Measurements from ENCODE around the gene CBY1. TPM values are rescaled to one million over a fixed set of nuclear protein-coding genes. Genes with fewer than 3 reads are reported as not detected.

The CBY1 gene
- total and polyA plus RNA-seq, 2 donors (not counting 3 experiments of a cell fraction or from before 2014, with no cell fraction given): 37.0 to 41.8 TPM

DNA sequence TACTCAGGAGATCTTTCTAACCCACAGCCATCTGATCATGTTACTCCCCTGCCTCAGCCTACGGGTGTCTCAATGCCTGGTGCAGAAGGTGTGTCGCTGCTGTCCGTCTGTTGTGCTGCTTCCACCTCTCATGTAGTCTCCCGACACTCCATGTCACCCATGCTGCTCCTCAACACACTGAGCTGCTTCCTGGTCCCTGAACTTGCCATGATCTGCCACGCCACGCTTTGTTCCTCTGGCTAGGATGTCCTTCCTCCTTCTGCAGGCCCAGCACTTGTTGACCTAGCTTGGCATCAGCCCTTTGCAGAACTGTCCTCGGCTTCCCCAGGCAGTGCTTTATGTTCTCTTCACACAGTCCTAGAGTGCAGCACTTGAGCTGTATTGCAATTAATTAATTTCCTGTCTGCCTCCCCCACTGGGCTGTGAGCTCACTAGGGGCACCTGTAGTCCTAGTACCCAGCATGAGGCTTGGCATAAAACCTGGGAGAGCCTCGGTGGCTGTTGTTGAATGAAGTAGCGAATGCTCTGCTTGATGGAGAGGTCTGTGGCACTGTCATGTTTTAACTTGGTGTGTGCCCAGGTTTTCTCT is 58.8 kb downstream of the CBY1 start:
- TF ChIP-seq, protein P1, sequence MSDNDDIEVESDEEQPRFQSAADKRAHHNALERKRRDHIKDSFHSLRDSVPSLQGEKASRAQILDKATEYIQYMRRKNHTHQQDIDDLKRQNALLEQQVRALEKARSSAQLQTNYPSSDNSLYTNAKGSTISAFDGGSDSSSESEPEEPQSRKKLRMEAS (IDR thresholded peaks at IDR 0.05; ENCODE audit: insufficient read depth, insufficient read length): no peak
- TF ChIP-seq GATA2 (IDR thresholded peaks at IDR 0.05; ENCODE audit: insufficient read depth, insufficient read length, low read depth, low read length) (no peak), FOS (IDR thresholded peaks at IDR 0.05; ENCODE audit: borderline replicate concordance, insufficient read depth, low read length) (no peak), JUN (IDR thresholded peaks at IDR 0.05; ENCODE audit: borderline replicate concordance, insufficient read depth, insufficient read length, low read depth) (no peak), POLR2AphosphoS5 (IDR thresholded peaks at IDR 0.05; ENCODE audit: insufficient read depth, low read depth, low read length) (no peak), MYC (IDR thresholded peaks at IDR 0.05; ENCODE audit: low read depth, low read length) (no peak), POLR2A (IDR thresholded peaks at IDR 0.05; ENCODE audit: low read depth, low read length) (no peak), EZH2 (IDR thresholded peaks at IDR 0.05; ENCODE audit: borderline replicate concordance, low read depth, low read length, severe bottlenecking) (no peak)
- TF ChIP-seq, protein P2, sequence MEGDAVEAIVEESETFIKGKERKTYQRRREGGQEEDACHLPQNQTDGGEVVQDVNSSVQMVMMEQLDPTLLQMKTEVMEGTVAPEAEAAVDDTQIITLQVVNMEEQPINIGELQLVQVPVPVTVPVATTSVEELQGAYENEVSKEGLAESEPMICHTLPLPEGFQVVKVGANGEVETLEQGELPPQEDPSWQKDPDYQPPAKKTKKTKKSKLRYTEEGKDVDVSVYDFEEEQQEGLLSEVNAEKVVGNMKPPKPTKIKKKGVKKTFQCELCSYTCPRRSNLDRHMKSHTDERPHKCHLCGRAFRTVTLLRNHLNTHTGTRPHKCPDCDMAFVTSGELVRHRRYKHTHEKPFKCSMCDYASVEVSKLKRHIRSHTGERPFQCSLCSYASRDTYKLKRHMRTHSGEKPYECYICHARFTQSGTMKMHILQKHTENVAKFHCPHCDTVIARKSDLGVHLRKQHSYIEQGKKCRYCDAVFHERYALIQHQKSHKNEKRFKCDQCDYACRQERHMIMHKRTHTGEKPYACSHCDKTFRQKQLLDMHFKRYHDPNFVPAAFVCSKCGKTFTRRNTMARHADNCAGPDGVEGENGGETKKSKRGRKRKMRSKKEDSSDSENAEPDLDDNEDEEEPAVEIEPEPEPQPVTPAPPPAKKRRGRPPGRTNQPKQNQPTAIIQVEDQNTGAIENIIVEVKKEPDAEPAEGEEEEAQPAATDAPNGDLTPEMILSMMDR (IDR thresholded peaks at IDR 0.05; ENCODE audit: extremely low read depth in 1 of 2, insufficient read depth in 1 of 2, low read depth in 1 of 2, low read length in 2 of 2): no peak
- Histone ChIP-seq H3K36me3 (ENCODE audit: control insufficient read depth in 2 of 2, extremely low read depth in 1 of 2, insufficient read depth in 2 of 2, low read length in 2 of 2) (peaks cover 3 to 11% of the 10 kb centered on the region in 2 experiments), H3K4me2 (ENCODE audit: insufficient read depth, low read length) (no peak overlapping the region), H2AFZ (ENCODE audit: low read depth, low read length) (no peak overlapping the region), H3K9me1 (replicated peaks; ENCODE audit: control insufficient read depth, extremely low read depth, insufficient read depth, low read length) (no peaks in the 10 kb centered on the region), H3K4me3 (replicated peaks in 1 of 3; ENCODE audit: insufficient read depth in 1 of 3, low read depth in 1 of 3, low read length in 3 of 3) (no peak overlapping the region), H4K20me1 (replicated peaks; ENCODE audit: control insufficient read depth, extremely low read depth, insufficient read depth, low read length) (no peaks in the 10 kb centered on the region), H3K9ac (replicated peaks; ENCODE audit: extremely low read depth, insufficient read depth, low read length) (no peak overlapping the region), H3K9me3 (replicated peaks; ENCODE audit: control insufficient read depth, insufficient read depth, low read length) (no peaks in the 10 kb centered on the region), H3K79me2 (ENCODE audit: control insufficient read depth, insufficient read depth, low read length) (peaks cover 53% of the 10 kb centered on the region), H3K27ac (ENCODE audit: insufficient read depth, low read depth, low read length) (no peak overlapping the region), H3K27me3 (ENCODE audit: control insufficient read depth in 2 of 2, insufficient read depth in 2 of 2, low read length in 2 of 2) (no peaks in the 10 kb centered on the region), H3K4me1 (ENCODE audit: control insufficient read depth, extremely low read depth, insufficient read depth, low read length) (peaks cover 10% of the 10 kb centered on the region)
- no TSS peak for BruUV-seq (replicated peaks)
- DNase-seq (ENCODE audit: low read depth, low spot score): no peak
- ChIA-PET POLR2A (interaction anchor here (1.5 kb wide), 1 partner anchor 10 kb away, joined by 4 read pairs; the partner anchor contains the start of gene GTPBP1), CTCF (interaction anchor here (1.2 to 2.5 kb wide), 3 partner anchors 10 to 54 kb away, joined by 3 to 12 read pairs (median 4); no protein-coding TSS in a partner anchor)
- no peak for FAIRE-seq
- dilution Hi-C loops (cut with MboI; ENCODE audit: extremely low pct_ligation_motif_present, low sequenced_read_pairs) (no loop called here), intact Hi-C loops (cut with micrococcal nuclease) (no loop called here)
